GM18909 (cell line): ENCODE results near the gene FBXL20.
A peak's percentile ranks its signal among the peaks of the same experiment; 100 is the strongest.
"Not testable (repeated sequence)": the region's sequence is repeated elsewhere in the genome, so short reads cannot be mapped to it uniquely, and the experiment has no call there.

ENCODE experiments used
- ATAC-seq: cut with Tn5 transposase; IDR thresholded peaks from one replicate; pipeline ENCODE4 v1.9.1; 2021; ENCODE audit warnings: mild to moderate bottlenecking; ENCODE audit not compliant: unreplicated experiment, poor library complexity

FBXL20 gene

GRCh38 chr17:39270923-39271322 lies 130.5 kb downstream of the FBXL20 start:
- no peak for ATAC-seq

- no peak for ATAC-seq
Observed at GRCh38 chr17:39264119-39264518, 137.3 kb downstream of the FBXL20 start.

GRCh38 chr17:39261286-39261685 lies 140.1 kb downstream of the FBXL20 start:
- ATAC-seq = no peak

- ATAC-seq = no peak
Observed at GRCh38 chr17:39252788-39253460, 148.5 kb downstream of the FBXL20 start.

- ATAC-seq = no peak
Observed at GRCh38 chr17:39251997-39252396, 149.4 kb downstream of the FBXL20 start.

GRCh38 chr17:39250076-39250475 lies 151.3 kb downstream of the FBXL20 start:
- ATAC-seq = not testable (repeated sequence)

GRCh38 chr17:39246274-39246673 lies 155.2 kb downstream of the FBXL20 start:
- no peak for ATAC-seq

- ATAC-seq = peak; percentile 64
Observed at GRCh38 chr17:39244600-39245570, 156.5 kb downstream of the FBXL20 start.

GRCh38 chr17:39244016-39244599 lies 157.3 kb downstream of the FBXL20 start:
- ATAC-seq = no peak

- ATAC-seq = no peak
Observed at GRCh38 chr17:39243155-39243554, 158.3 kb downstream of the FBXL20 start.

- no peak for ATAC-seq
Observed at GRCh38 chr17:39240631-39241030, 160.8 kb downstream of the FBXL20 start.

- peak; percentile 46 for ATAC-seq
Observed at GRCh38 chr17:39239640-39240314, 161.6 kb downstream of the FBXL20 start.

- ATAC-seq = no peak
Observed at GRCh38 chr17:39238311-39238972, 163.0 kb downstream of the FBXL20 start.

- no peak for ATAC-seq
Observed at GRCh38 chr17:39237586-39237985, 163.8 kb downstream of the FBXL20 start.

GRCh38 chr17:39236981-39237441 lies 164.4 kb downstream of the FBXL20 start:
- no peak for ATAC-seq

GRCh38 chr17:39236450-39236927 lies 164.9 kb downstream of the FBXL20 start:
- no peak for ATAC-seq

GRCh38 chr17:39235555-39236449 lies 165.6 kb downstream of the FBXL20 start:
- ATAC-seq = no peak

- no peak for ATAC-seq
Observed at GRCh38 chr17:39231591-39232551, 169.6 kb downstream of the FBXL20 start.
